Measurements from ENCODE around the gene ACSM5.
"Not testable (repeated sequence)": the region's sequence is repeated elsewhere in the genome, so short reads cannot be mapped to it uniquely, and the experiment has no call there.

ACSM5 gene

GRCh38 chr16:20419093-20419492, 9.8 kb downstream of the ACSM5 start:
- not testable (repeated sequence) for H3K27ac Mint-ChIP-seq; H3K9me3 Mint-ChIP-seq; H3K27me3 Mint-ChIP-seq (ENCODE audit: low read depth); H3K4me3 Mint-ChIP-seq; H3K36me3 Mint-ChIP-seq (ENCODE audit: low read depth); H3K4me1 Mint-ChIP-seq (ENCODE audit: low read depth)

DNA sequence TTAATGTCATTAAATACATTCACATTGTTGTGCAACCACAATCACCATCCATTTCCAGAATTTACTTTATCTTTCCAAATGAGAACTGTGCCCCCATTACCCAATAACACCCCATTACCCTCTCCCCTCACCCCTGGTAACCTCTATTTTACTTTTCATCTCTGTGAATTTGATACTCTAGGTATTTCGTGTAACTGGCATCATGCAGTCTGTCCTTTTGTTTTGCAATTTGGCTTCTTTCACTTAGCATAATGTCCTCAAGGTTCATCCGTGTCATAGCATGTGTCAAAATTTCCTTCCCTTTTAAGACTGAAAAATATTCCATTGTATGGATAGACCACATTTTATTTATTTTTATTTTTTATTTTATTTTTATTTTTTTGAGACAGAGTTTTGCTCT, 12.4 kb downstream of the ACSM5 start:
- not testable (repeated sequence) for H3K4me1 Mint-ChIP-seq (ENCODE audit: low read depth); H3K4me3 Mint-ChIP-seq; H3K27ac Mint-ChIP-seq; H3K9me3 Mint-ChIP-seq; H3K36me3 Mint-ChIP-seq (ENCODE audit: low read depth); H3K27me3 Mint-ChIP-seq (ENCODE audit: low read depth)

DNA sequence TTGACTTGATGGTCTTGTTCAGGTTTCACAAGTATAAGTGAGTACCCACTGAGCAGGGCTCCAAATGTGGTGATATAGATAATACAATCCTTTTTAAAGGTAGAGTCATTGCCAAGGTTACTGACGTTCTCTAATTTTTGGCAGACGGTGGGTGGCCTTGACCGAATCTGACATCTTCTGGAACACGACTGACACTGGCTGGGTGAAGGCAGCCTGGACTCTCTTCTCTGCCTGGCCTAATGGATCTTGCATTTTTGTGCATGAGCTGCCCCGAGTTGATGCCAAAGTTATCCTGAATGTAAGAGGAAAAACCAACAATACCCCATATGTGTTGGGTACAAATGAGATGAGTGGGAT, 14.4 kb downstream of the ACSM5 start:
- not testable (repeated sequence) for H3K27ac Mint-ChIP-seq; H3K9me3 Mint-ChIP-seq; H3K36me3 Mint-ChIP-seq (ENCODE audit: low read depth); H3K27me3 Mint-ChIP-seq (ENCODE audit: low read depth); H3K4me3 Mint-ChIP-seq; H3K4me1 Mint-ChIP-seq (ENCODE audit: low read depth)

- H3K36me3 Mint-ChIP-seq (ENCODE audit: low read depth), result no peaks in the 10 kb centered on the region
- H3K9me3 Mint-ChIP-seq, result no peaks in the 10 kb centered on the region
- no peak overlapping the region for H3K27ac Mint-ChIP-seq
- no peaks in the 10 kb centered on the region for H3K4me1 Mint-ChIP-seq (ENCODE audit: low read depth)
- no peaks in the 10 kb centered on the region for H3K27me3 Mint-ChIP-seq (ENCODE audit: low read depth)
- no peak overlapping the region for H3K4me3 Mint-ChIP-seq
Measured at GRCh38 chr16:20424129-20424866, 15.0 kb downstream of the ACSM5 start.

DNA sequence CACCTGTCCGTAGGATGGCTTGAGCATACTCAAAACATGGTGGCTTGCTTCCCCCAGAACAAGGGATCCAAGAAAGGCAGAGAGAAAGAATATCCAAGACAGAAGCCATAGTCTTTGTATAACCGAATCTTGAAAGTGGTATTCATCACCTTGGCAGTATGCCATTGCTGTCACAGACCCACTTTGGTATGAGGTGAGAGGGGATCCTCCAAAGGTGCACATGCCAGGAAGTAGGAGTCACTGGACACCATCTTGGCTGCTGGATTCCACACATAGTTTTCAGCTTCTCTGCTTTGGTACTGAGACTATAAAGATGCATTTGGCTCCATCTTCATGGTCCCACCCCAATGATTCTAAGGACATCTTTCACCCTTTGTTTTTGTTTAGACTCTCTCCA, 18.1 kb downstream of the ACSM5 start:
- H3K27ac Mint-ChIP-seq; H3K4me1 Mint-ChIP-seq (ENCODE audit: low read depth); H3K27me3 Mint-ChIP-seq (ENCODE audit: low read depth); H3K9me3 Mint-ChIP-seq; H3K4me3 Mint-ChIP-seq; H3K36me3 Mint-ChIP-seq (ENCODE audit: low read depth): not testable (repeated sequence)

DNA sequence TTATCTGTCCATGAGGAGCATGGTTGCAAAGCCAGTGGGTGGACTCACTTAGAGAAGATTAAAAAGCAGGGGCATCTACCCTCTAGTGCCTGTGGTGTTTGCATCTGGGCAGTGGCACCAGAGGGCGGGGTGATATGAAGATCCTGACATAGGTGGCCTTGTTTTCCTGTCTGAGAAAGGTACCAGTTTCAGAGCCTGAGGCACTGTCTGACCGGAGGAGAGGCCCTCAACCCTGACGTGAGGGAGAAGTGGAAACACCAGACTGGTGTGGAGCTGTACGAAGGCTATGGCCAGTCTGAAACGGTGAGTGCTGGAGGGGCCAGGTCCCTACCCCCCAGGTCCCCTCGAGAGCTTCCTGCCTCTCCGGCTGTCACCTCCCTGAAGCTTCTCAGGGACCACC, 20.2 kb downstream of the ACSM5 start:
- H3K4me1 Mint-ChIP-seq (ENCODE audit: low read depth); H3K9me3 Mint-ChIP-seq; H3K36me3 Mint-ChIP-seq (ENCODE audit: low read depth); H3K27ac Mint-ChIP-seq; H3K27me3 Mint-ChIP-seq (ENCODE audit: low read depth); H3K4me3 Mint-ChIP-seq: not testable (repeated sequence)

DNA sequence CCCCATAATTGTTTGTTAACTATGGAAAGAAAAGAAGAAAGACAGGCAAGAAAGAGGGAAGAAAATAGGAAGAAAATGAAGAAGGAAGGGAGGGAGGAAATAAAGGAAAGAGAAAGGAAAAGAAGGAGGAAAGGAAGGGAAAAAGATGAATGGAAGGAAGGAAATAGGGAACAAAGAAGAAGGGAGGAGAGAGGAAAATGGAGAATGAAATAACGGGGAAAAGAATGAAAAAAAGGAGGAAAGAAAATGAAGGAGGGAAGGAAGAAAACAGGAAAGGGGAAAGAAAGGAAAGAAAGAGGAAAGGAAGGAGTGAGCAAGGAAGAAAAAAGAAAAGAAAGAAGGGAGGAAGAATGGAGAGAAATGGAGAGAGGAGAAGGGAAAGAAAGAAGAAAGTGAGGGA, 21.1 kb downstream of the ACSM5 start:
- not testable (repeated sequence) for H3K27ac Mint-ChIP-seq; H3K4me1 Mint-ChIP-seq (ENCODE audit: low read depth); H3K4me3 Mint-ChIP-seq

DNA sequence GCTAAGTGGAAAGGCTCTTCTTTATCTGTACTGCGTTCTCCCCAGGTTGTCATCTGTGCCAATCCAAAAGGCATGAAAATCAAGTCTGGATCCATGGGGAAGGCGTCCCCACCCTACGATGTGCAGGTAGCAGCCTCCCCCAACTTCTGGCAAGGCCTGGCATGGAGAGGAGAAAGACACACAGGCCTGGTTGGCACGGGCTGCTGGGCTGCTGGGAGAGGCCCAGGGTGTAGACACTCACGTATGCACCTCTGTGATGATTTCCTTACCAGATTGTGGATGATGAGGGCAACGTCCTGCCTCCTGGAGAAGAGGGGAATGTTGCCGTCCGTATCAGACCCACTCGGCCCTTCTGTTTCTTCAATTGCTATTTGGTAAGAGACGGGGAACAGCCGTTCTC, 21.6 kb downstream of the ACSM5 start:
- Mint-ChIP-seq H3K4me1 (ENCODE audit: low read depth) (no peaks in the 10 kb centered on the region), H3K36me3 (ENCODE audit: low read depth) (no peaks in the 10 kb centered on the region), H3K9me3 (no peaks in the 10 kb centered on the region), H3K4me3 (no peak overlapping the region), H3K27ac (no peak overlapping the region), H3K27me3 (ENCODE audit: low read depth) (no peaks in the 10 kb centered on the region)

More for the DNA sequence above, 21.1 kb downstream of the ACSM5 start:
- not testable (repeated sequence) for H3K9me3 Mint-ChIP-seq; H3K27me3 Mint-ChIP-seq (ENCODE audit: low read depth); H3K36me3 Mint-ChIP-seq (ENCODE audit: low read depth)

GRCh38 chr16:20438950-20439349, 29.6 kb downstream of the ACSM5 start:
- H3K27ac Mint-ChIP-seq; H3K9me3 Mint-ChIP-seq; H3K4me1 Mint-ChIP-seq (ENCODE audit: low read depth); H3K27me3 Mint-ChIP-seq (ENCODE audit: low read depth); H3K36me3 Mint-ChIP-seq (ENCODE audit: low read depth); H3K4me3 Mint-ChIP-seq: not testable (repeated sequence)

- not testable (repeated sequence) for H3K36me3 Mint-ChIP-seq (ENCODE audit: low read depth); H3K27me3 Mint-ChIP-seq (ENCODE audit: low read depth); H3K4me3 Mint-ChIP-seq; H3K4me1 Mint-ChIP-seq (ENCODE audit: low read depth); H3K27ac Mint-ChIP-seq; H3K9me3 Mint-ChIP-seq
Measured at GRCh38 chr16:20439820-20440231, 30.5 kb downstream of the ACSM5 start.

DNA sequence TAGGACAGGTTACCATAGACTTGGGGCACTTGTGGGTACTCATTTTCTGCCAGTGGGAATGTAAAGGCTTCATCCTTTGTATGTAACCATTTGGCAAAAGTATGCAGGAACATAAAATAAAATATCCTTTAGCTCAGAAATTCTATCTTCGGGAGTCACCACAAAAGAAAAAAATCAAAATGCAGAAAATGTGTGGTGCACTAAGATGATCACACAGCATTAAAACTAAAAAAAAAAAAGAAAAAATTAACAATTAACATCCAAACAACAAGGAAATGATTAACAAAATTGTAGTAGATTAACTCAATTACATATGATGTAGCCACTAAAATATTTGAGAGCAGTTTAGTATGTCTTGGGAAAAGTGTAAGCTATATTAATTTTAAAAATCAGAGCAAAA, 31.4 kb downstream of the ACSM5 start:
- not testable (repeated sequence) for H3K36me3 Mint-ChIP-seq (ENCODE audit: low read depth); H3K4me3 Mint-ChIP-seq; H3K4me1 Mint-ChIP-seq (ENCODE audit: low read depth); H3K9me3 Mint-ChIP-seq; H3K27ac Mint-ChIP-seq; H3K27me3 Mint-ChIP-seq (ENCODE audit: low read depth)

DNA sequence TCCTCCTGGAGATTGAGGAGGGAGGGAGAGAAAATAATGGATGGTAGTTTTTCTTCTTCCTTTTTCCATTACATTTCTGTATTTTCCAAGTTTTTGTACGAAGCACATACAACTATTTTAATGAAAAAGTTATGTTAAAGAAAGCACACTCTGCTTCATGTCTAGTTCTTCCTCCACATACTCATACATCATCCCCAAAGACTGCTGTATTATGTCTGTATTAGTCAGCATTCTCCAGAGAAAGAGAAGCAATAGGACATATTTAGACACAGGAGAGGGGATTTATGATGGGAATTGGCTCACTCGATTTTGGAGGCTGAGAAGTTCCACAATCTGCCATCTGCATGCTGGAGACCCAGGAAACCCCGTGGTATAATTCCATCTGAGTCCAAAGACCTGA, 31.9 kb downstream of the ACSM5 start:
- H3K27me3 Mint-ChIP-seq (ENCODE audit: low read depth), result no peaks in the 10 kb centered on the region

GRCh38 chr16:20441859-20442258, 32.5 kb downstream of the ACSM5 start:
- H3K36me3 Mint-ChIP-seq (ENCODE audit: low read depth); H3K9me3 Mint-ChIP-seq; H3K4me1 Mint-ChIP-seq (ENCODE audit: low read depth); H3K27me3 Mint-ChIP-seq (ENCODE audit: low read depth); H3K4me3 Mint-ChIP-seq; H3K27ac Mint-ChIP-seq: not testable (repeated sequence)

More for the DNA sequence above, 31.9 kb downstream of the ACSM5 start:
- no peaks in the 10 kb centered on the region for H3K36me3 Mint-ChIP-seq (ENCODE audit: low read depth)
- no peak overlapping the region for H3K4me3 Mint-ChIP-seq
- H3K27ac Mint-ChIP-seq, result no peak overlapping the region
- H3K9me3 Mint-ChIP-seq, result no peaks in the 10 kb centered on the region
- H3K4me1 Mint-ChIP-seq (ENCODE audit: low read depth), result no peaks in the 10 kb centered on the region

GRCh38 chr16:20446652-20447393, 37.5 kb downstream of the ACSM5 start:
- H3K27me3 Mint-ChIP-seq (ENCODE audit: low read depth); H3K4me3 Mint-ChIP-seq; H3K4me1 Mint-ChIP-seq (ENCODE audit: low read depth); H3K36me3 Mint-ChIP-seq (ENCODE audit: low read depth); H3K9me3 Mint-ChIP-seq; H3K27ac Mint-ChIP-seq: not testable (repeated sequence)

DNA sequence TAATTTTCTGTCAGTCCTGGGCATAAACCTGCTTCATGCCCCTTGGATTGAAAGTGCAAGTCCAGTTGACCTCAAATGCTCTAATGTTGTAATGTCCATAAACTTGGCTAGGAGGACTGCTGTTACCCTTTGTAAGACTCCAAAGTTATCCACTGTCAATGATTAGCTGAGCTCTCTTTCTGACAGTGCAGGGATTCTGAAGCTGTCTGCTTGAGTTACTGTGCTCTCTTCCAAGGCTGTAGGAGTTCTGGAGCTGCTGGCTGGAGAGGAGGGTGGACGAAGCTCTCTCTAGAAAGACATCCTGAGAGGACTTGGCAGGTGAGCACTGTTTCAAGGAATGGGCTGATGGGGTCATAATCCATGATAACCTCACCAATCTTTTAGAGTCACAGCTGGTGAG, 42.0 kb downstream of the ACSM5 start, which contains the start of gene ACSM2A:
ACSM2A (plus strand) TSS at position 158 of the 400 bp plus-strand sequence. CDS start 8,594 bp downstream, outside the sequence.
- not testable (repeated sequence) for H3K9me3 Mint-ChIP-seq; H3K27ac Mint-ChIP-seq; H3K4me1 Mint-ChIP-seq (ENCODE audit: low read depth); H3K36me3 Mint-ChIP-seq (ENCODE audit: low read depth); H3K4me3 Mint-ChIP-seq; H3K27me3 Mint-ChIP-seq (ENCODE audit: low read depth)

DNA sequence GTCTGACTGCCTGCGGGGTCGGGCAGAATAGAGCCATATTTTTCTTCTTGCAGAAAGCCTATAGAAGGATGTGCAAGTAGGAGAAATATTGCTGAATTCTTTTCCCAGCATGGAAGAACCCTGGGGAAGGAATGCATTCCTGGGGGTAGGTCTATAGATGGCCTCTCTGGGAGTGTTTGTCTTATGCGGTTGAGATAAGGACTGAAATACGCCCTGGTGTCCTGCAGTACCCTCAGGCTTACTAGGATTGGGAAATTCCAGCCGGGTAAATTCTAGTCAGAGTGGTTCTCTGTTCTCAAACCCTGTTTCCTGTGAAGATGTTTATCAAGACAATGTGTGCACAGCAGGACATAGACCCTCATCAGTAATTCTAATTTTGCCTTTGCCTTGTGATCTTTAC, 44.3 kb downstream of the ACSM5 start:
- H3K9me3 Mint-ChIP-seq; H3K4me1 Mint-ChIP-seq (ENCODE audit: low read depth); H3K27ac Mint-ChIP-seq; H3K36me3 Mint-ChIP-seq (ENCODE audit: low read depth); H3K4me3 Mint-ChIP-seq; H3K27me3 Mint-ChIP-seq (ENCODE audit: low read depth): not testable (repeated sequence)

Measured in T-helper 1 cell treated with Interleukin-12 subunit alpha and Interleukin-12 subunit beta and Interleukin-4 antibody, amounts not matched to agents 30 μg/mL and 1 μg/mL, for 36 hours (primary cell).